ENCODE data around the gene CALM3. TPM values are rescaled to one million over a fixed set of nuclear protein-coding genes. Genes with fewer than 3 reads are reported as not detected.

CALM3 gene
- total and polyA plus RNA-seq, 2 donors (not counting 3 experiments of a cell fraction or from before 2014, with no cell fraction given): 305 to 425 TPM

DNA sequence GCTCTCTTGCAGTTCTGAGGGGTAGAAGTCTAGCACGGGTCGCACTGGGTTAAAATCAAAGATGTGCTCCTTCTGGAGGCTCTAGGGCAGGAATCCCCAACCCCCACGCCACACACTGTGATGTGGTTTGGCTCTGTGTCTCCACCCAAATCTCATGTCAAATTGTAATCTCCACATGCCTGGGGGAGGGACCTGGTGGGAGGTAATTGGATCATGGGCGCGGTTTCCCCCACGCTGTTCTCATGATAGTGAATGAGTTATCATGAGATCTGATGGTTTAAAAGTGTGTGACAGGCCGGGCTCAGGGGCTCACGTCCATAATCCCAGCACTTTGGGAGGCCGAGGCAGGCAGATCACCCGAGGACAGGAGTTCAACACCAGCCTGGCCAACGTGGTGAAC is 26.6 kb upstream of the CALM3 start:
- ChIA-PET POLR2A (no interaction called here), CTCF (interaction anchor here (0.9 to 1.1 kb wide), 2 partner anchors 49 to 59 kb away, joined by 3 read pairs; no protein-coding TSS in a partner anchor)
- no peak overlapping the region for H3K27ac ChIP-seq (ENCODE audit: insufficient read depth, low read depth, low read length)
- H3K4me3 ChIP-seq (replicated peaks in 1 of 3; ENCODE audit: insufficient read depth in 1 of 3, low read depth in 1 of 3, low read length in 3 of 3): no peak overlapping the region
- dilution Hi-C loops (cut with MboI; ENCODE audit: extremely low pct_ligation_motif_present, low sequenced_read_pairs) (no loop called here), intact Hi-C loops (cut with micrococcal nuclease) (no loop called here)
- no peaks in the 10 kb centered on the region for H3K36me3 ChIP-seq (ENCODE audit: control insufficient read depth in 2 of 2, extremely low read depth in 1 of 2, insufficient read depth in 2 of 2, low read length in 2 of 2)
- no peak overlapping the region for H3K9ac ChIP-seq (replicated peaks; ENCODE audit: extremely low read depth, insufficient read depth, low read length)
- H4K20me1 ChIP-seq (replicated peaks; ENCODE audit: control insufficient read depth, extremely low read depth, insufficient read depth, low read length): no peaks in the 10 kb centered on the region
- no TSS peak for BruUV-seq (replicated peaks)
- no peak overlapping the region for H2AFZ ChIP-seq (ENCODE audit: low read depth, low read length)
- no peaks in the 10 kb centered on the region for H3K79me2 ChIP-seq (ENCODE audit: control insufficient read depth, insufficient read depth, low read length)
- TF ChIP-seq JUN (IDR thresholded peaks at IDR 0.05; ENCODE audit: borderline replicate concordance, insufficient read depth, insufficient read length, low read depth) (no peak), POLR2A (IDR thresholded peaks at IDR 0.05; ENCODE audit: low read depth, low read length) (no peak), GATA2 (IDR thresholded peaks at IDR 0.05; ENCODE audit: insufficient read depth, insufficient read length, low read depth, low read length) (no peak), POLR2AphosphoS5 (IDR thresholded peaks at IDR 0.05; ENCODE audit: insufficient read depth, low read depth, low read length) (no peak)
- TF ChIP-seq, protein P1, sequence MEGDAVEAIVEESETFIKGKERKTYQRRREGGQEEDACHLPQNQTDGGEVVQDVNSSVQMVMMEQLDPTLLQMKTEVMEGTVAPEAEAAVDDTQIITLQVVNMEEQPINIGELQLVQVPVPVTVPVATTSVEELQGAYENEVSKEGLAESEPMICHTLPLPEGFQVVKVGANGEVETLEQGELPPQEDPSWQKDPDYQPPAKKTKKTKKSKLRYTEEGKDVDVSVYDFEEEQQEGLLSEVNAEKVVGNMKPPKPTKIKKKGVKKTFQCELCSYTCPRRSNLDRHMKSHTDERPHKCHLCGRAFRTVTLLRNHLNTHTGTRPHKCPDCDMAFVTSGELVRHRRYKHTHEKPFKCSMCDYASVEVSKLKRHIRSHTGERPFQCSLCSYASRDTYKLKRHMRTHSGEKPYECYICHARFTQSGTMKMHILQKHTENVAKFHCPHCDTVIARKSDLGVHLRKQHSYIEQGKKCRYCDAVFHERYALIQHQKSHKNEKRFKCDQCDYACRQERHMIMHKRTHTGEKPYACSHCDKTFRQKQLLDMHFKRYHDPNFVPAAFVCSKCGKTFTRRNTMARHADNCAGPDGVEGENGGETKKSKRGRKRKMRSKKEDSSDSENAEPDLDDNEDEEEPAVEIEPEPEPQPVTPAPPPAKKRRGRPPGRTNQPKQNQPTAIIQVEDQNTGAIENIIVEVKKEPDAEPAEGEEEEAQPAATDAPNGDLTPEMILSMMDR (IDR thresholded peaks at IDR 0.05; ENCODE audit: extremely low read depth in 1 of 2, insufficient read depth in 1 of 2, low read depth in 1 of 2, low read length in 2 of 2): no peak
- FAIRE-seq (no peak), DNase-seq (ENCODE audit: low read depth, low spot score) (no peak)
- H3K4me1 ChIP-seq (ENCODE audit: control insufficient read depth, extremely low read depth, insufficient read depth, low read length): no peaks in the 10 kb centered on the region
- no peaks in the 10 kb centered on the region for H3K27me3 ChIP-seq (ENCODE audit: control insufficient read depth in 2 of 2, insufficient read depth in 2 of 2, low read length in 2 of 2)
- no peaks in the 10 kb centered on the region for H3K9me3 ChIP-seq (replicated peaks; ENCODE audit: control insufficient read depth, insufficient read depth, low read length)
- no peaks in the 10 kb centered on the region for H3K9me1 ChIP-seq (replicated peaks; ENCODE audit: control insufficient read depth, extremely low read depth, insufficient read depth, low read length)
- no peak overlapping the region for H3K4me2 ChIP-seq (ENCODE audit: insufficient read depth, low read length)

DNA sequence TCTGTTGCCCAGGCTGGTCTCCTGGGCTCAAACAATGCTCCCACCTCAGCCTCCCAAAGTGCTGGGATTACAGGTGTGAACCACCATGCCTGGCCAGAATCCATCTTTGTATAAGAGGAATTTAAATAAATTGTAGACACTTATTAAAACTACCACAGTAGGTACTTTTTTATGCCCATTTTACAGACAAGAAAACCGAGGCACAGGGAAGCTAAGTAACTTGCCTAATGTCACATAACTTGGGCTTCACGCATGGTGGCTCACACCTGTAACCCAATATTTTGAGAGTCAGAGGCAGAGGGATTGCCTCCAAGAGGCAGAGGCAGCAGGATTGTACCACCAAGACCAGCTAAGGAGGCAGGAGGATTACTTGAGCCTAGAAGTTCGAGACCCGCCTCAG is 22.7 kb upstream of the CALM3 start:
- dilution Hi-C loops (cut with MboI; ENCODE audit: extremely low pct_ligation_motif_present, low sequenced_read_pairs) (no loop called here), intact Hi-C loops (cut with micrococcal nuclease) (no loop called here)
- Histone ChIP-seq H3K4me3 (replicated peaks in 1 of 3; ENCODE audit: insufficient read depth in 1 of 3, low read depth in 1 of 3, low read length in 3 of 3) (no peak overlapping the region), H3K4me1 (ENCODE audit: control insufficient read depth, extremely low read depth, insufficient read depth, low read length) (no peaks in the 10 kb centered on the region), H3K27ac (ENCODE audit: insufficient read depth, low read depth, low read length) (no peak overlapping the region), H3K36me3 (ENCODE audit: control insufficient read depth in 2 of 2, extremely low read depth in 1 of 2, insufficient read depth in 2 of 2, low read length in 2 of 2) (no peaks in the 10 kb centered on the region), H3K9ac (replicated peaks; ENCODE audit: extremely low read depth, insufficient read depth, low read length) (no peak overlapping the region), H3K4me2 (ENCODE audit: insufficient read depth, low read length) (no peak overlapping the region), H3K9me1 (replicated peaks; ENCODE audit: control insufficient read depth, extremely low read depth, insufficient read depth, low read length) (no peaks in the 10 kb centered on the region), H4K20me1 (replicated peaks; ENCODE audit: control insufficient read depth, extremely low read depth, insufficient read depth, low read length) (no peaks in the 10 kb centered on the region), H3K79me2 (ENCODE audit: control insufficient read depth, insufficient read depth, low read length) (no peaks in the 10 kb centered on the region), H2AFZ (ENCODE audit: low read depth, low read length) (no peak overlapping the region), H3K9me3 (replicated peaks; ENCODE audit: control insufficient read depth, insufficient read depth, low read length) (no peaks in the 10 kb centered on the region), H3K27me3 (ENCODE audit: control insufficient read depth in 2 of 2, insufficient read depth in 2 of 2, low read length in 2 of 2) (peaks cover 0 to 5% of the 10 kb centered on the region in 2 experiments)
- DNase-seq (ENCODE audit: low read depth, low spot score) (no peak), FAIRE-seq (no peak)
- TF ChIP-seq JUN (IDR thresholded peaks at IDR 0.05; ENCODE audit: borderline replicate concordance, insufficient read depth, insufficient read length, low read depth) (no peak), POLR2A (IDR thresholded peaks at IDR 0.05; ENCODE audit: low read depth, low read length) (no peak), GATA2 (IDR thresholded peaks at IDR 0.05; ENCODE audit: insufficient read depth, insufficient read length, low read depth, low read length) (no peak), POLR2AphosphoS5 (IDR thresholded peaks at IDR 0.05; ENCODE audit: insufficient read depth, low read depth, low read length) (no peak)
- CTCF ChIA-PET: interaction anchor here (1.5 kb wide), 1 partner anchor 10 kb away, joined by 3 read pairs; no protein-coding TSS in a partner anchor
- no TSS peak for BruUV-seq (replicated peaks)
- POLR2A ChIA-PET: no interaction called here
